HCT116 (cell line): ENCODE data around the gene PLPPR3. TPM values are rescaled to one million over a fixed set of nuclear protein-coding genes. Genes with fewer than 3 reads are reported as not detected.

Experiments
- ATAC-seq: fragments of 200-7000 bp; cut with Tn5 transposase; 2 replicates; pipeline ENCODE4 v1.9.1; 2020; ENCODE audit warnings: mild to moderate bottlenecking, moderate library complexity
- BruUV-seq: library from RNA; stranded (reverse); fragments of 400-500 nt; replicated peaks from 2 replicates; lab custom pipeline; 2021; lab: Mats Ljungman, UMichigan
- CTCF ChIA-PET: fragments of 300-600 bp; sonication (Branson Sonifier 250); formaldehyde crosslinking; loops from one replicate; lab custom pipeline; 2021; ENCODE audit warnings: antibody characterized with exemption; lab: Charles Lee
- POLR2A ChIA-PET: fragments of 300-600, 350-600 bp; sonication (Branson Sonifier 250); formaldehyde crosslinking; loops from one replicate; lab custom pipeline; 2021; ENCODE audit warnings: antibody characterized with exemption; lab: Charles Lee
- RAD21 ChIA-PET, 2 experiments: fragments of 300-600 bp; sonication (Branson Sonifier 250); formaldehyde crosslinking; loops; one replicate each; lab custom pipeline; 2023; ENCODE audit warnings: low total read pairs in 2 of 2; ENCODE audit not compliant: uncharacterized antibody in 2 of 2, unreplicated experiment in 2 of 2, low non-redundant PET in 1 of 2; lab: Charles Lee
- DNase-seq: peaks from one replicate; pipeline ENCODE4 v3.0.0-alpha.2; 2010; ENCODE audit warnings: low read depth, low spot score
- H2AFZ ChIP-seq: fragments of 200-600 bp; shearing (Covaris generic), sonication (generic); 2 replicates; pipeline ENCODE4 v1.6.1; 2017; ENCODE audit warnings: low read depth, mixed run types, mixed read lengths, antibody characterized with exemption, low read length; ENCODE audit not compliant: poor library complexity, severe bottlenecking
- H3K27ac ChIP-seq: 2 replicates; pipeline ENCODE4 v1.5.1; 2012; ENCODE audit warnings: low read depth, low read length
- H3K27me3 ChIP-seq: fragments of 200-600 bp; sonication (generic); 2 replicates; pipeline ENCODE4 v1.6.1; 2016; ENCODE audit warnings: mixed run types, low read length, mixed read lengths; ENCODE audit not compliant: insufficient read depth
- H3K36me3 ChIP-seq, 2 experiments: fragments of 200-500 bp in 1 of 2; fragments of 200-600 bp in 1 of 2; sonication (Bioruptor generic) in 1 of 2; sonication (generic) in 1 of 2; 2 replicates each; pipeline versions ENCODE4 v1.5.1 to v1.6.1; 2014 to 2016; ENCODE audit warnings: low read length in 2 of 2, inconsistent platforms in 1 of 2, mixed read lengths in 1 of 2, mixed run types in 1 of 2; ENCODE audit not compliant: insufficient read depth in 2 of 2, control insufficient read depth in 1 of 2
- H3K4me1 ChIP-seq, 2 experiments: fragments of 200-600 bp in 1 of 2; sonication (generic) in 1 of 2; 2 replicates each; pipeline versions ENCODE4 v1.5.1 to v1.6.1; 2012 to 2017; ENCODE audit warnings: low read length in 2 of 2, inconsistent platforms in 1 of 2, mild to moderate bottlenecking in 1 of 2, mixed read lengths in 1 of 2, mixed run types in 1 of 2, moderate library complexity in 1 of 2; ENCODE audit not compliant: insufficient read depth in 2 of 2, control insufficient read depth in 1 of 2
- H3K4me2 ChIP-seq: fragments of 200-600 bp; sonication (generic); 2 replicates; pipeline ENCODE4 v1.6.1; 2017; ENCODE audit warnings: mixed run types, low read length, mixed read lengths
- H3K4me3 ChIP-seq, 2 experiments: fragments of 200-600 bp in 1 of 2; sonication (generic) in 1 of 2; replicated peaks in 1 of 2; 2 replicates each; pipeline ENCODE4 v1.5.1; 2011 to 2016; ENCODE audit warnings: low read length in 2 of 2, control low read depth in 1 of 2, low read depth in 1 of 2, mild to moderate bottlenecking in 1 of 2, mixed read lengths in 1 of 2, mixed run types in 1 of 2
- H3K79me2 ChIP-seq: fragments of 200-600 bp; sonication (generic); 2 replicates; pipeline ENCODE4 v1.6.1; 2017; ENCODE audit warnings: mild to moderate bottlenecking, mixed run types, low read length, moderate library complexity, mixed read lengths; ENCODE audit not compliant: insufficient read depth
- H3K9ac ChIP-seq: fragments of 200-600 bp; sonication (generic); 2 replicates; pipeline ENCODE4 v1.6.1; 2016; ENCODE audit warnings: low read length, mixed read lengths
- H3K9me2 ChIP-seq: fragments of 200-600 bp; sonication (generic), shearing (Covaris generic); 2 replicates; pipeline ENCODE4 v1.6.1; 2017; ENCODE audit warnings: mixed run types, mild to moderate bottlenecking, moderate library complexity; ENCODE audit not compliant: insufficient read depth
- H3K9me3 ChIP-seq, 2 experiments: fragments of 200-500 bp in 1 of 2; fragments of 200-600 bp in 1 of 2; sonication (Bioruptor generic) in 1 of 2; sonication (generic) in 1 of 2; 2 replicates each; pipeline ENCODE4 v1.6.1; 2014 to 2017; ENCODE audit warnings: low read length in 2 of 2, mixed read lengths in 2 of 2, inconsistent platforms in 1 of 2, low read depth in 1 of 2, mild to moderate bottlenecking in 1 of 2, mixed run types in 1 of 2, moderate library complexity in 1 of 2; ENCODE audit not compliant: control insufficient read depth in 1 of 2, insufficient read depth in 1 of 2
- H4K20me1 ChIP-seq: fragments of 200-600 bp; sonication (generic), shearing (Covaris generic); 2 replicates; pipeline ENCODE4 v1.6.1; 2017; ENCODE audit warnings: mixed run types, mild to moderate bottlenecking, moderate library complexity; ENCODE audit not compliant: insufficient read depth
- CBX3 ChIP-seq: IDR thresholded peaks from 2 replicates; pipeline ENCODE4 v1.6.1; 2012; ENCODE audit warnings: low read depth
- CEBPB ChIP-seq: IDR thresholded peaks from 2 replicates; pipeline ENCODE4 v1.6.1; 2012; ENCODE audit warnings: low read depth
- EGR1 ChIP-seq: IDR thresholded peaks from 2 replicates; pipeline ENCODE4 v1.6.1; 2012; ENCODE audit warnings: low read depth
- ELF1 ChIP-seq: IDR thresholded peaks from 2 replicates; pipeline ENCODE4 v1.6.1; 2012; ENCODE audit warnings: low read depth, borderline replicate concordance
- FOSL1 ChIP-seq: IDR thresholded peaks from 2 replicates; pipeline ENCODE4 v1.6.1; 2012; ENCODE audit warnings: low read depth
- POLR2A ChIP-seq: IDR thresholded peaks from 2 replicates; pipeline ENCODE4 v1.7.0; 2011; ENCODE audit warnings: borderline replicate concordance; ENCODE audit not compliant: insufficient read depth, insufficient read length; ENCODE audit errors: extremely low read depth
- ZFX ChIP-seq: fragments of 450-650 bp; IDR thresholded peaks from 2 replicates; pipeline ENCODE4 v1.6.1; 2017
- ZNF274 ChIP-seq: fragments of 200-500 bp; sonication (Bioruptor generic); IDR thresholded peaks from 2 replicates; pipeline ENCODE4 v1.6.1; 2014; ENCODE audit warnings: mild to moderate bottlenecking, low read depth, low read length, inconsistent platforms
- intact Hi-C: fragments of 100-400 bp; cut with micrococcal nuclease; formaldehyde crosslinking; loops from 2 replicates; pipeline ENCODE4 v1.10.0; 2022
- total RNA-seq: library from RNA; stranded (reverse); gene quantifications from one replicate; pipeline ENCODE4 v1.2.1, GENCODE V29; 2021; ENCODE audit not compliant: unreplicated experiment
- TF ChIP-seq, protein P1 (sequence below): IDR thresholded peaks from 2 replicates; pipeline ENCODE4 v1.6.1; 2011; ENCODE audit warnings: mild to moderate bottlenecking, low read length, moderate library complexity; ENCODE audit not compliant: insufficient replicate concordance; ENCODE audit errors: extremely low read depth
- TF ChIP-seq, protein P2 (sequence below): IDR thresholded peaks from 2 replicates; pipeline ENCODE4 v1.6.1; 2012

PLPPR3 gene
- total RNA-seq, 1 experiment from 2014 or later, result 0.27 TPM

DNA sequence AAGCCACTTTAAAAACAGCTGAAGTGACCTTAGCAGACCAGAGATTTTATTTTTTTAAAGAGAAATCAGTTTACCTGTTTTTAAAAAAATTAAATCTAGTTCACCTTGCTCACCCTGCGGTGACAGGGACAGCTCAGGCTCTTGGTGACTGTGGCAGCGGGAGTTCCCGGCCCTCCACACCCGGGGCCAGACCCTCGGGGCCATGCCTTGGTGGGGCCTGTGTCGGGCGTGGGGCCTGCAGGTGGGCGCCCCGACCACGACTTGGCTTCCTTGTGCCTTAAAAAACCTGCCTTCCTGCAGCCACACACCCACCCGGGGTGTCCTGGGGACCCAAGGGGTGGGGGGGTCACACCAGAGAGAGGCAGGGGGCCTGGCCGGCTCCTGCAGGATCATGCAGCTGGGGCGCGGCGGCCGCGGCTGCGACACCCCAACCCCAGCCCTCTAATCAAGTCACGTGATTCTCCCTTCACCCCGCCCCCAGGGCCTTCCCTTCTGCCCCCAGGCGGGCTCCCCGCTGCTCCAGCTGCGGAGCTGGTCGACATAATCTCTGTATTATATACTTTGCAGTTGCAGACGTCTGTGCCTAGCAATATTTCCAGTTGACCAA lies 10.8 kb downstream of the PLPPR3 start:
- H3K79me2 ChIP-seq, result peaks cover 55% of the 10 kb centered on the region
- no TSS peak for BruUV-seq
- H3K9me2 ChIP-seq, result no peaks in the 10 kb centered on the region
- H4K20me1 ChIP-seq, result peaks cover 17% of the 10 kb centered on the region; the same call in 1 of the 2 replicates
- ATAC-seq (no peak), DNase-seq (no peak)
- H3K4me3 ChIP-seq, result no peak overlapping the region
- ChIA-PET POLR2A (no interaction called here), RAD21 (no interaction called here), CTCF (no interaction called here)
- TF ChIP-seq CEBPB (no peak), CBX3 (no peak), EGR1 (no peak), ZFX (no peak), ZNF274 (no peak), FOSL1 (no peak), ELF1 (no peak), POLR2A (no peak)
- TF ChIP-seq, protein P1, sequence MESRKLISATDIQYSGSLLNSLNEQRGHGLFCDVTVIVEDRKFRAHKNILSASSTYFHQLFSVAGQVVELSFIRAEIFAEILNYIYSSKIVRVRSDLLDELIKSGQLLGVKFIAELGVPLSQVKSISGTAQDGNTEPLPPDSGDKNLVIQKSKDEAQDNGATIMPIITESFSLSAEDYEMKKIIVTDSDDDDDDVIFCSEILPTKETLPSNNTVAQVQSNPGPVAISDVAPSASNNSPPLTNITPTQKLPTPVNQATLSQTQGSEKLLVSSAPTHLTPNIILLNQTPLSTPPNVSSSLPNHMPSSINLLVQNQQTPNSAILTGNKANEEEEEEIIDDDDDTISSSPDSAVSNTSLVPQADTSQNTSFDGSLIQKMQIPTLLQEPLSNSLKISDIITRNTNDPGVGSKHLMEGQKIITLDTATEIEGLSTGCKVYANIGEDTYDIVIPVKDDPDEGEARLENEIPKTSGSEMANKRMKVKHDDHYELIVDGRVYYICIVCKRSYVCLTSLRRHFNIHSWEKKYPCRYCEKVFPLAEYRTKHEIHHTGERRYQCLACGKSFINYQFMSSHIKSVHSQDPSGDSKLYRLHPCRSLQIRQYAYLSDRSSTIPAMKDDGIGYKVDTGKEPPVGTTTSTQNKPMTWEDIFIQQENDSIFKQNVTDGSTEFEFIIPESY, result no peak
- TF ChIP-seq, protein P2, sequence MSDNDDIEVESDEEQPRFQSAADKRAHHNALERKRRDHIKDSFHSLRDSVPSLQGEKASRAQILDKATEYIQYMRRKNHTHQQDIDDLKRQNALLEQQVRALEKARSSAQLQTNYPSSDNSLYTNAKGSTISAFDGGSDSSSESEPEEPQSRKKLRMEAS, result no peak
- peaks cover 38 to 52% of the 10 kb centered on the region in 2 experiments; a peak in 3 of 4 replicates for H3K36me3 ChIP-seq
- intact Hi-C loops, result no loop called here
- 0 out of 2 replicates have a peak overlapping the region, but pooled peaks have one; percentile 3 for H3K27ac ChIP-seq
- H3K4me1 ChIP-seq, result no peaks in the 10 kb centered on the region
- no peaks in the 10 kb centered on the region for H3K9me3 ChIP-seq
- H2AFZ ChIP-seq, result no peak overlapping the region
- no peak overlapping the region for H3K9ac ChIP-seq
- no peaks in the 10 kb centered on the region for H3K27me3 ChIP-seq
- H3K4me2 ChIP-seq, result no peak overlapping the region
